Karpas-422 (cell line): Measurements from ENCODE around the gene KRTAP19-1. TPM values are rescaled to one million over a fixed set of nuclear protein-coding genes. Genes with fewer than 3 reads are reported as not detected.
"Not testable (repeated sequence)": the region's sequence is repeated elsewhere in the genome, so short reads cannot be mapped to it uniquely, and the experiment has no call there.

ENCODE experiments used
- DNase-seq: peaks from one replicate; pipeline ENCODE4 v3.0.0-alpha.2; 2015
- H2AFZ ChIP-seq: fragments of 200-600 bp; sonication (generic); 2 replicates; pipeline ENCODE4 v1.6.1; 2014; ENCODE audit warnings: antibody characterized with exemption, low read length, mixed read lengths
- H3K27ac ChIP-seq: fragments of 200-600 bp; sonication (generic); 2 replicates; pipeline ENCODE4 v1.5.1; 2014; ENCODE audit warnings: mild to moderate bottlenecking, low read length, moderate library complexity
- H3K27me3 ChIP-seq: fragments of 200-600 bp; sonication (generic); 2 replicates; pipeline ENCODE4 v1.6.1; 2014; ENCODE audit warnings: low read length, mixed read lengths
- H3K36me3 ChIP-seq: fragments of 200-600 bp; sonication (generic); 2 replicates; pipeline ENCODE4 v1.6.1; 2014; ENCODE audit warnings: low read length, mixed read lengths; ENCODE audit not compliant: insufficient read depth
- H3K4me1 ChIP-seq: fragments of 200-600 bp; sonication (generic); 2 replicates; pipeline ENCODE4 v1.6.1; 2014; ENCODE audit warnings: mild to moderate bottlenecking, low read length, mixed read lengths
- H3K4me2 ChIP-seq: fragments of 200-600 bp; sonication (generic); 2 replicates; pipeline ENCODE4 v1.6.1; 2014; ENCODE audit warnings: low read length, low read depth, mild to moderate bottlenecking; ENCODE audit not compliant: poor library complexity, severe bottlenecking
- H3K4me3 ChIP-seq: fragments of 200-600 bp; sonication (generic); 2 replicates; pipeline ENCODE4 v1.5.1; 2014; ENCODE audit warnings: mild to moderate bottlenecking, antibody characterized with exemption, low read length, mixed read lengths
- H3K79me2 ChIP-seq: fragments of 200-600 bp; sonication (generic); 2 replicates; pipeline ENCODE4 v1.6.1; 2014; ENCODE audit warnings: mild to moderate bottlenecking, low read length, mixed read lengths
- H3K9ac ChIP-seq: fragments of 200-600 bp; sonication (generic); 2 replicates; pipeline ENCODE4 v1.6.0; 2014; ENCODE audit warnings: low read length
- H3K9me2 ChIP-seq: fragments of 200-600 bp; sonication (generic), shearing (Covaris generic); replicated peaks from 2 replicates; pipeline ENCODE4 v1.6.0; 2014; ENCODE audit warnings: mild to moderate bottlenecking, low read length, moderate library complexity; ENCODE audit not compliant: insufficient read depth
- H3K9me3 ChIP-seq: fragments of 300-700, 200-600 bp; sonication (generic); 2 replicates; pipeline ENCODE4 v1.6.1; 2014; ENCODE audit warnings: low read length, mixed read lengths
- H4K20me1 ChIP-seq: fragments of 200-600 bp; sonication (generic); 2 replicates; pipeline ENCODE4 v1.6.1; 2014; ENCODE audit warnings: mild to moderate bottlenecking, antibody characterized with exemption, low read length, low read depth; ENCODE audit not compliant: insufficient read depth
- total RNA-seq: library from RNA; depleted of rRNA; stranded (reverse); fragments of >200 nt; shearing (Covaris generic); gene quantifications from 2 replicates; pipeline ENCODE4 v1.2.3, GENCODE V29; 2014; ENCODE audit warnings: low replicate concordance; rRNA removed

KRTAP19-1 gene
- total RNA-seq, result not detected in 2 replicates

GRCh38 chr21:30480145-30480544, at the start of gene KRTAP19-1:
Gene KRTAP19-1, minus strand, starts transcription at chr21:30480367. Its CDS starts 50 bp downstream, at chr21:30480317.
- H3K4me1 ChIP-seq, result no peaks in the 10 kb centered on the region
- H2AFZ ChIP-seq, result no peak within 1 kb of the TSS
- H3K79me2 ChIP-seq, result no peaks in the 10 kb centered on the region
- H3K27ac ChIP-seq, result no peak within 1 kb of the TSS
- no peaks in the 10 kb centered on the region for H3K27me3 ChIP-seq
- no peak within 1 kb of the TSS for H3K4me3 ChIP-seq
- H3K9ac ChIP-seq, result no peak within 1 kb of the TSS
- H3K4me2 ChIP-seq, result no peak within 1 kb of the TSS
- H3K9me3 ChIP-seq, result 0 out of 2 replicates have a peak, but pooled peaks cover 1% of the 10 kb centered on the region
- no peaks in the 10 kb centered on the region for H4K20me1 ChIP-seq
- no peak for DNase-seq
- H3K36me3 ChIP-seq, result no peaks in the 10 kb centered on the region
- no peaks in the 10 kb centered on the region for H3K9me2 ChIP-seq

- no peaks in the 10 kb centered on the region for H4K20me1 ChIP-seq
- no peaks in the 10 kb centered on the region for H3K4me1 ChIP-seq
- no peak overlapping the region for H3K9ac ChIP-seq
- H3K27ac ChIP-seq, result no peak overlapping the region
- no peaks in the 10 kb centered on the region for H3K9me2 ChIP-seq
- no peak overlapping the region for H3K4me3 ChIP-seq
- H3K36me3 ChIP-seq, result no peaks in the 10 kb centered on the region
- no peak overlapping the region for H3K4me2 ChIP-seq
- H3K9me3 ChIP-seq, result peaks cover 18% of the 10 kb centered on the region
- no peaks in the 10 kb centered on the region for H3K79me2 ChIP-seq
- no peak for DNase-seq
- H3K27me3 ChIP-seq, result no peaks in the 10 kb centered on the region
- H2AFZ ChIP-seq, result no peak overlapping the region
These were observed 38.7 kb upstream of the KRTAP19-1 start for GRCh38 chr21:30518876-30519275.

GRCh38 chr21:30515681-30516080, 35.5 kb upstream of the KRTAP19-1 start:
- no peak overlapping the region for H3K9ac ChIP-seq
- no peaks in the 10 kb centered on the region for H3K9me2 ChIP-seq
- H3K27ac ChIP-seq, result no peak overlapping the region
- H3K27me3 ChIP-seq, result no peaks in the 10 kb centered on the region
- no peaks in the 10 kb centered on the region for H3K36me3 ChIP-seq
- no peak overlapping the region for H3K4me3 ChIP-seq
- no peaks in the 10 kb centered on the region for H3K79me2 ChIP-seq
- H3K4me1 ChIP-seq, result no peaks in the 10 kb centered on the region
- H3K4me2 ChIP-seq, result no peak overlapping the region
- DNase-seq, result no peak
- H4K20me1 ChIP-seq, result no peaks in the 10 kb centered on the region
- H3K9me3 ChIP-seq, result peaks cover 5% of the 10 kb centered on the region; the same call in 1 of the 2 replicates
- no peak overlapping the region for H2AFZ ChIP-seq

- not testable (repeated sequence) for H3K9ac ChIP-seq, H3K4me2 ChIP-seq, H4K20me1 ChIP-seq, H2AFZ ChIP-seq, H3K27ac ChIP-seq, H3K36me3 ChIP-seq, H3K27me3 ChIP-seq, H3K9me2 ChIP-seq, H3K4me3 ChIP-seq, H3K9me3 ChIP-seq, H3K4me1 ChIP-seq, H3K79me2 ChIP-seq
- DNase-seq, result peak; percentile 53
These were observed 25.5 kb upstream of the KRTAP19-1 start for GRCh38 chr21:30505621-30506205.

- no peaks in the 10 kb centered on the region for H3K36me3 ChIP-seq
- H3K4me2 ChIP-seq, result no peak within 1 kb of the TSS
- no peak within 1 kb of the TSS for H2AFZ ChIP-seq
- no peaks in the 10 kb centered on the region for H3K27me3 ChIP-seq
- no peaks in the 10 kb centered on the region for H3K9me2 ChIP-seq
- no peaks in the 10 kb centered on the region for H3K79me2 ChIP-seq
- H4K20me1 ChIP-seq, result no peaks in the 10 kb centered on the region
- H3K4me3 ChIP-seq, result no peak within 1 kb of the TSS
- no peaks in the 10 kb centered on the region for H3K4me1 ChIP-seq
- DNase-seq, result no peak
- peaks cover 5% of the 10 kb centered on the region; the same call in 1 of the 2 replicates for H3K9me3 ChIP-seq
- H3K9ac ChIP-seq, result no peak within 1 kb of the TSS
- no peak within 1 kb of the TSS for H3K27ac ChIP-seq
These were observed 21.9 kb upstream of the KRTAP19-1 start, which contains the start of gene KRTAP19-5 for GRCh38 chr21:30502041-30502440. Gene KRTAP19-5, minus strand, starts transcription at chr21:30502141. Its CDS starts 51 bp downstream, at chr21:30502090.

- no peak within 1 kb of the TSS for H3K9ac ChIP-seq
- no peak for DNase-seq
- no peaks in the 10 kb centered on the region for H3K4me1 ChIP-seq
- H3K9me2 ChIP-seq, result no peaks in the 10 kb centered on the region
- peaks cover 7% of the 10 kb centered on the region; the same call in 1 of the 2 replicates for H3K9me3 ChIP-seq
- no peaks in the 10 kb centered on the region for H4K20me1 ChIP-seq
- H3K79me2 ChIP-seq, result no peaks in the 10 kb centered on the region
- no peak within 1 kb of the TSS for H2AFZ ChIP-seq
- H3K27me3 ChIP-seq, result no peaks in the 10 kb centered on the region
- H3K4me2 ChIP-seq, result no peak within 1 kb of the TSS
- no peaks in the 10 kb centered on the region for H3K36me3 ChIP-seq
- no peak within 1 kb of the TSS for H3K27ac ChIP-seq
- H3K4me3 ChIP-seq, result no peak within 1 kb of the TSS
These were observed 16.9 kb upstream of the KRTAP19-1 start, which contains the start of gene KRTAP19-4 for GRCh38 chr21:30497065-30497464. Gene KRTAP19-4, minus strand, starts transcription at chr21:30497165. Its CDS starts 55 bp downstream, at chr21:30497110.

GRCh38 chr21:30491963-30492428, 11.8 kb upstream of the KRTAP19-1 start, which contains the start of gene KRTAP19-3:
Gene KRTAP19-3, minus strand, starts transcription at chr21:30492013. Its CDS starts 56 bp downstream, at chr21:30491957.
- H3K27me3 ChIP-seq, result no peaks in the 10 kb centered on the region

GRCh38 chr21:30487336-30487735, 7.2 kb upstream of the KRTAP19-1 start, which contains the start of gene KRTAP19-2:
Gene KRTAP19-2, minus strand, starts transcription at chr21:30487436. Its CDS starts 88 bp downstream, at chr21:30487348.
- DNase-seq, result no peak
- Histone ChIP-seq H3K27me3 (no peaks in the 10 kb centered on the region), H3K9me2 (no peaks in the 10 kb centered on the region), H2AFZ (no peak within 1 kb of the TSS), H3K4me3 (no peak within 1 kb of the TSS), H3K27ac (no peak within 1 kb of the TSS), H4K20me1 (no peaks in the 10 kb centered on the region), H3K79me2 (no peaks in the 10 kb centered on the region), H3K36me3 (no peaks in the 10 kb centered on the region), H3K4me2 (no peak within 1 kb of the TSS), H3K9me3 (peaks cover 17% of the 10 kb centered on the region), H3K4me1 (no peaks in the 10 kb centered on the region), H3K9ac (no peak within 1 kb of the TSS)

More at GRCh38 chr21:30491963-30492428, 11.8 kb upstream of the KRTAP19-1 start, which contains the start of gene KRTAP19-3:
- Histone ChIP-seq H2AFZ (no peak within 1 kb of the TSS), H3K4me1 (no peaks in the 10 kb centered on the region), H3K4me2 (no peak within 1 kb of the TSS), H3K79me2 (no peaks in the 10 kb centered on the region), H3K27ac (no peak within 1 kb of the TSS), H3K9me2 (no peaks in the 10 kb centered on the region), H3K9me3 (peaks cover 10% of the 10 kb centered on the region), H3K9ac (no peak within 1 kb of the TSS), H3K36me3 (no peaks in the 10 kb centered on the region), H3K4me3 (no peak within 1 kb of the TSS), H4K20me1 (no peaks in the 10 kb centered on the region)
- DNase-seq, result no peak
